NCI-H1092 (cell line): Measurements from ENCODE around the gene URGCP.
A peak's percentile ranks its signal among the peaks of the same experiment; 100 is the strongest.
"Not testable (repeated sequence)": the region's sequence is repeated elsewhere in the genome, so short reads cannot be mapped to it uniquely, and the experiment has no call there.

Source experiments
- DNase-seq: peaks from one replicate; lab custom pipeline; 2025; lab: John Stamatoyannopoulos, UW

URGCP gene

DNA sequence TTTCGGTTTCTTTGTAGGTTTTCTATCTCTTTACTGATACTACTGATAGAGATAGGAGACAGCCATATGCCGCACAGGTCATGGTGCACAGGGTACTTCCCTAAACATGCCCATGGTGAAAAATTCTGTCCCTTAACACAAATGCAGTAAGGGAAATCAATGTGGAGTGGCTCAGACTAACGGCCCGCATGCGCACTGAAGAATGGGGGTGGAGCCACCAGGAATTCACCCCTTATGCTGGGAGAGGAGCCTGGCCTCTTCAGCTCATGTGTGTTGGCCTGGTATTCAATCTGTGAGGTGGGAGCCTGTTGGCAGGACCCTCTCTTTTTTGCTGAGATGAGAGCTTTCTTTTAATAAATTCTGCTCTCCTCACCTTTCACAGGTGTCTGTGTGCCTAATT, 8.4 kb upstream of the URGCP start:
- DNase-seq = no peak

DNA sequence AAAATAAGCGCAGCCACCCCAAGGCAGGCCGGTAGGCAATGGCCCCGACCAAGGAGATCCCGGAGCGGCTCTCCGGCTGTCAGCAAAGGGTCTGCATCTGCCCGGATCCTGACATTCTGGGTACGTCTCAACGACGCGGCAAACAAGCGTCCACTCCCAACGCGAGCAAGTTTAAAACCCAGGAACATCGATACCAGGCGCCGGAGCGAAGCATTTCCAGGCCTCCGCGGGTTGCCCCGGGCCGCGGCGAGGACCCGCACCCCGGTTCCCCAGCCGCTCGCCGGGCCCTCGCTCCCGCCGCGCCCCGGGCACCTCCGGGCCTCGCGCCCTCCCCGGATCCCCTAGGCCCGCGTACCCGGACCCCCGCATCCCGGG, 453 bp downstream of the URGCP start:
- DNase-seq = peak; percentile 33

DNA sequence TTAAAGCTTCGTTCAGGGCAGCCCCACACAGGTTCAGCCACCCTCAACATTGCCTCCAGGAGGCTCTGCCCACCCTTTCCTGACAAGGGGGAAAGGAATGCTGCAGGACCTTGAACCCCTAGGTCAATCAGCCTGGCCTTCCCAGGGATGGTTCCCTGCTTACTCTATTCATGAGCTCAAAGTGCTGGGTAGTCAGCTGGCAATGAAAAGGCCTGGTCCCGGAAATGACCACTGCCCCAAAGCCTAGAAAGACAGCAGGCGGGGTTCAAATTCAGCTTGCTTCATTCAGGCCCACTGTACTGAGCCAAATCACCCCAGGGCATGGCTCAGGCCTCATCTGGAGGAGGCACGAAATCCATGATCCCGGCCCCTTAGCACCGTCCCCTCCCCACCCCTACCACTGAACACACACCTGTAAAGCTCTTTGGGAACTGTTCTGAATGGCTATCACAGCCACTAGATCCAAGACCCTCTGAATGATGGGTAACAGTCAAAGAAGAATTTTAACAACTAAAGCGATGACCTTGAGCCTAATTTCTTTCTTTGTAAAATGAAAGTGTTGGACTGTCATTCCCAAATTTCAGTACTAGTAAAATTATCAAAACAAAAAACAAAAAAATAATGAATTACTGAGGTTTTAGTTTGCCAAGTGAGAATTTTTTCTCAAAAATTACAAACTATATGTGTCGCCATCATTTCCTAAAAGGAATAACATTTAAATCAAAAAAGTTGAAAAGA, 1.0 kb downstream of the URGCP start:
- DNase-seq = no peak

DNA sequence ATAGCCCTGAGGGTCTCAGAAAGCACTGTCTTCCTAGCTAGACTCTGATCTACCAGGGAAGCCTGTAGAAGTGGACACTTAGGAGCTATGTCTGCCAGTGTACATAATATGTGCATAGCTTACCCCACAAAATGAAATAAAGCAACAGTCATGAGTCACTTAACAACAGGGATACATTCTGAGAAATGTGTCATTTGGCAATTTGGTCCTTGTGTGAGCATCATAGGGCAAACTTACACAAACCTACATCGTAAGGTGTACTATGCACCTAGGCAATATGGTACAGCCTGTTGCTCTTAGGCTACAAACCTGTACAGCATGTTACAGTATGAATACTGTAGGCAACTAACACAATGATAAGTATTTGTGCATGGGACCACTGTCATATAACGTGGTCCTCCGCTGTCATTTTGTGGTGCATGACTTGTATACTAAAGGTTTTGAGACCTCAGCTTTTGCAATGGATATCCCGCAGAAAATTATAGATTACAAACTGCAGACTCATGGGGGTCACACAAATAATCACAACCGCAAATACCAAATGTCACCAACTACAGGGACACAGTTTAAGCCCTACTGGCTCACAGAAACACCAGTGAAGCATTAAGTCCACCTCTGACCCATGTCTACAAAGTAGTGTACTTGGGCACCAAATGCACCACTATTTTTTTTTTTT, 1.7 kb downstream of the URGCP start:
- no peak for DNase-seq

DNA sequence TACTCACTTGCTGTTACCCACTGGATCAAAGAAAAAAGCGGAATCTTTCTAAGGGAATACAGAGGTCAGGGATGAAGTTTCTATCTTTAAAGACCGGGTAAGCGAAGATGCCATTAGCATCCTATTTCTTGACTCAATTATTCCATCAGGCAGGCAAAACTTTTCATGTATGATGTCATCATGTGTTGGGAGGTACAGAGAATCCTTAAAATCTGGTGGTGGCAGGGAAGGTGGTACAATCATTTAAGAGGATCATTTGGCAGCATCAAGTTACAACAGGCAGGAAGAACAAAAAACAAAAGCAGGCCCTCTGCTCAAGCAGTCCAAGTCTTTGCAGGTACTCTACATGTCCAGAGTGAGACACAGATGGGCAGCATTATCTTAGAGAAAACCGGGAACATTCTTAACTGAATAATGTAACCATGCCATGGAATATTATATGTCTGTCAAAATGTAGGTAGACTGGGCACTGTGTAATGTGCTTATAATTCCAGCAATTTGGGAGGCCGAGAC, 3.8 kb downstream of the URGCP start:
- DNase-seq = no peak

DNA sequence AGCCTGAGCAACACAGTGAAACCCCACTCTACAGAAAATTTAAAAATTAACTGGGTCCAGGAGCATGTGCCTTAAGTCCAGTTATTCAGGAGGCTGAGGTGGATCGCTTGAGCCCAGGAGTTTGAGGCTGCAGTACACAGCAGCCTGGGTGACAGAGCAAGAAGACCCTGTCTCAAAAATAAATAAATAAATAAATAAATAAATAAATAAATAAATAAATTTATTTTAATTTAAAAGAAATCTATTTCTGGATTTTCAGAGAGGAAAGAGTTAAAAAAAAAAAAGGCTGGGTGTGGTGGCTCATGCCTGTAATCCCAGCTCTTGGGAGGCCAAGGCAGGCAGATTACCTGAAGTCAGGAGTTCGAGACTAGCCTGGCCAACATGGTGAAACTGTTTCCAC, 7.8 kb downstream of the URGCP start:
- not testable (repeated sequence) for DNase-seq

DNA sequence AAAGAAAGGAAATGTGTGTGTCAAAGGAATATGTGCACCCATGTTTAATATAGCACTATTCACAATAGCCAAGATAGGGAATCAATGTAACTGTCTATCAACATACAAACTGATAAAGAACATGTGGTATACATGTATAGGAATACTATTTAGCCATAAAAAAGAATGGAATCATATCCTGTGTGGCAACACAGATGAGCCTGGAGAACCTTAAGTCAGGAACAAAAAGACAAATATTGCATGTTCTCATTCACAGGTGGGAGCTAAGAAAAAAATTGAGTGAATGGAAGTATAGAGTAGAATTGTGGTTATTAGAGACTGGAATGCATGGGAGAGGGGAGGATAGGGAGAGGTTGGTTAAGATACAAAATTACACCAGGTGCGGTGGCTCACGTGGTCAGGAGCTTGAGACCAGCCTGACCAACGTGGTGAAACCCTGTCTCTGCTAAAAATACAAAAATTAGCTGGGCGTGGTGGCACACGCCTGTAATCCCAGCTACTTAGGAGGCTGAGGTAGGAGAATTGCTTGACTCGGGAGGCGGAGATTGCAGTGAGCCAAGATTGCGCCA, 10.5 kb downstream of the URGCP start:
- DNase-seq = no peak

DNA sequence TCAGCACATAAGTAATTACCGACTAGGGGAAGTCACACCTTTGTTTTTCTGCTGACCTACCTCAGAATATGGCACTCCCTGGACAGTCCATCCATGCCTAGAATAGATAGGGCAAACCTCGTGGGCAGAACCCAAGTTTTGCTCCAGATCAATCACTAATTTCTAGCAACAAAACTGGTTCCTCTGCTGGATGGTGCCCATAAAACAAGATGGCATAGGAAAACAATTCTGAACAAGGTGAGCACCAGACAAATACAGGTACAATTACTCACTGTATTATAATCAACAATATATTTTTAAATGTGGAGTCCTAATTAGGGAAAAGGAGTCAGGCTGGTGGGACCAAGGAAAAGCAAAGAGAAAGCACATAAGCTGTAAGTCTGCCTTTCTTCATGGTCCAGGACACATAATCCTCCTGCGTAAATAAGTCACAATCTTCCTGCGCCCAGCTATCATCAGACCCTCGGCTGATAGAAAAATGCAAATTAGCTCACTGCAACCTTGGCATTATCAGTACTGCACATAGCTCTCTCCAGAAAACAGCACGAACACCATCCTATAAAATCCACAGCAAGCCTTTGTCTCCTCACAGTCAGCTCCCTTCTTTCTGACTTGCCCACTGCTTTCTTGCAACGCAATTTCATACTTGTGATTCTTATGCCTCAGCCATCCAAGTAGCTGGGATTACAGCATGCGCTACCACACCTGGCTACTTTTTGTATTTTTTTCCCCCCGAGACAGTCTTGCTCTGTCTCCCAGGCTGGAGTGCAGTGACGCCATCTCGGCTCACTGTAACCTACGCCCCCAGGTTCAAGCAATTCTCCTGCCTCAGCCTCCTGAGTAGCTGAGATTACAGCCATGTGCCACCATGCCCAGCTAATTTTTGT, 15.1 kb downstream of the URGCP start:
- no peak for DNase-seq

DNA sequence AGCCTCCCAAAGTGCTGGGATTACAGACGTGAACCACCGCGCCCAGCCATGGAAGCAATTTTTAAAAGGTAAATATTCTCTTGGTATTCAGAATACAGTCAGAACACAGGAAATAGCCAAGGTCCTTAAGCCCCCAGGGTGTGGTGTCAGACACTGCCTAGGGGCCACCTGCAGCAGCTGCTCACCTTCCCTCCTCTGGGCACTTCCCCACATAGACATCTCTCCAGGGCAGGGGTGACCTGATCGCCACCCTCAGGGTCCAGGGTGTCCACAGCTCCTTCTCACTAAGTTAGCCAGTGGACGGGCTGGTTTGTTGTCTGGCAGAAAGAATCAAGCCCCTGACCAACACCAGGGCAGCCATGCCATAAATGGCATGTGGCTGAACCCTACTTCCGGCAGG, 15.9 kb downstream of the URGCP start:
- DNase-seq = no peak

DNA sequence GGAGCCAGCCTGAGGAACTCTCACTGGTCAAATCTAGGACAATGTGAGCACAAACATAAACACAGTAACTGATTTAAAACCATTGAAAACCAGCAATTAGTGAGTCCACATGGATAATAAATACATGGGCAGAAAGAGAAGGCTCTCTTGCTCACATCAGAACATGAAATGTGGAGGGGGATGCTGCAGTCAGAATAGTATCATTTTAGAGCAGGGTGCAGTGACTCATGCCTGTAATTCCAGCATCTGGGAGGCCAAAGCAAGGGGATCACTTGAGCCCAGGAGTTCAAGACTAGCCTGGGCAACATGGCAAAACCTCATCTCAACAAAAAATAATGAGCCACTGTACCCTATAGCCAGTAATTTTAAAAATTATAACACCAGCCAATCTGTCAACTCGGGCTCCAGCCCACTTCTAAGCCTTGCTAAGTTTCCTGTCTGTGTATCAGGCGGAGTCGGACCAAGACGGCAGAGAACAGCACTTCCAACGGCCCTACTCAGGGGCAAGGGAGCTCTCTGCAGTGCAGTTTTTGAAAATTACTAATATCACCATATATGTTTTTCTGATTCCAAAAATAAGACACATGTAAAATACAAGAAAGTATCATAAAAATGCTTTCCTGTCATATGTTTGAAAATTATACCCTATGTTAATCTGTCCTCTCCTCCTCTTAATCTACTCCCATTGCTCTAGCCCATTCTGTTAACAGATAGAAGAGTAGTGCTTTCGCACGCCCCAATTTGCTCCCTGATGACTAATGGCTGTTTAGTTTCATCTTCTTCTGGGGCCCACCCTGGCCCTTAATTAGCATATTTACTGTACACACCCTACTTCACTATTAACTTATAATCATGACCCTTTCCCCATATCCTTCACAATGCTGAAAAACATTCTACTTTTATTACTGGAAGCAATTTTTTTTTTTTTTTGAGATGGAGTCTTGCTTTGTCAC, 17.1 kb downstream of the URGCP start:
- DNase-seq = no peak

DNA sequence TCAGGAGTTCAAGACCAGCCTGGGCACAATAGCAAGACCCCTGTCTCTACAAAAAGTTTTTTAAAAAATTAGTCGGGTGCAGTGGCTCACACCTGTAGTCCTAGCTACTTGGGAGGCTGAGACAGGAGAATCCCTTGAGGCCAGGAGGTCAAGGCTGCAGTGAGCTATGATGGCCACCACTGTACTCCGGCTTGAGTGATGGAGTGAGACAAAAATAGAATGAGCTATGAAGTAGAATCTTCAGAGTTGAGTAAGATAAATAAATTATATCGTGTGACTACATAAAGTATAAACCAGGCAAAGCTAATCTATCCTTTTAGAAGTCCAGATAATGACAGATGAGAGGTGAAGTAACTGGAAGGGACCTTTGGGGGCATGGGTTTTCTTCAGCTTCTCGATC, 21.8 kb downstream of the URGCP start:
- DNase-seq = no peak

DNA sequence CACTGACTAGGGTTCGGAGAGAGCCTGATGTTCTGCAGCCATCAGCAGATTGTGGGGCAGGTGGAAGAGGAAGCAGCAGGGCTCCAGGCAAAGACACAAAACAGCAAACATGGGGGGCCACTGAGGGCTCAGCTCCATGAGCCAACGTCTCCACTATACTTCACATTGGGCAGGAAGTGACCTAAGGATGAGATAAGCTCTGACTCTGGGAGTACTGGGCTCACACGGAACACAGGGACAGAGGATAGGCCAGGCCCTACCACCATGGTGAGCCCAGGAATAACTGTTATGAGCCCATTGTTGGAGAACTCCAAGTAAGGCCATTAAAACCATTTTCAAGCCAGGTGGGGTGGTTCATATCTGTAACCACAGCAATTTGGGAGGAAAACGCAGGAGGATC, 22.2 kb downstream of the URGCP start:
- DNase-seq = no peak

DNA sequence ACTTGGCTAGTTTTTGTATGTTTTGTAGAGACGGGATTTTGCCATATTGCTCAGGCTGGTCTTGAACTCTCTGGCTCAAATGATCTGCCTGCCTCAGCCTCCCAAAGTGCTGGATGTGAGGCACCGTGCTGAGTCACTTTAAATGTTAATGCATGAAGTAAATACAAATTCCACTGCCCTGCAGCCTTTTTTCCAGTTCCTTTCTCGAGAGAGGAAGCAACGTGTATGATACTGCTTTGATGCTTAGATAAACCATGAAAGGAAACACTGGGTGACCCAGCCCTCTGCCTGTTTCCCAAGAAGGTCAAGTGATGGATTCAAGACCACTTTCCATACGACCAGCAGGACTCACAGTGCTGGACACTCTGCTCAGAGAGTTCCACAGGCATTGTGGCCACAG, 25.8 kb downstream of the URGCP start:
- DNase-seq = no peak

DNA sequence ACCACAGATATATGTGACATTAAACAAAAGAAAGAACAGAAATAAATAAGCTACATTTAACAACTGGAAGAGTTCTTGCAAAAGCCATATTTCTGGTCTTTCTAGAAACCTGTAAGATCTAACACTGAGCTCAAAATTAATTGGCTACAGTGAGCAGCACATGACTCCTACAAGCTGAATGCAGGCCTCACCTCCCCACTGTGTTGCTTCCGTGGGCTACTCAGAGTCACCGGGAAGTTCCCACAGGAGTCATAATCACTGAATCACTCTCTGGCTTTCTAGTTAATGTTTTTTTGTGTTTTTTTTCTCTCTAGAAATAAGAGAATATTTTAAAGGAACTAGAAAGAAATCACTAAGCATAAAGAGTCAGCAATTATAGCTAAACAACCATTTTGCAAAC, 26.9 kb downstream of the URGCP start:
- DNase-seq = no peak

DNA sequence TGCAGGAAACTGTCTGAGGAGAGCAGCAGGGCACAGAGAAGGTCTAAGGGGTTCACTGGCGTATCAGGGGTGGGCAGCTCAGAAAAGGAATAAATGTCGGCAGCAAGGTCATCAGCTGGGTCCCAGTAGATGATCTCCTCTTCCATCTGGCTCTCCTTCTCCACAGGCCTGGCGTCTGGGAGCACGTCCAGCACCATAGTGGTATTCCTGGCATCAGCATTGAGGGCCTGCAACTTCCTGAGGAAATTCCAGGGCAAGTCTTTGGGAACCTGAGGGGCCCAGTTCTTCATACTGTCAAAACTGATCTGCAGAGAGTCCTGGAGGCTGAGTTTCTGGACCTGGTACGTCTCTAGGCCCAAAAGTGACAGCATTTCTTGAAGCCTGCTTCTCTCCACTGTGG, 27.5 kb downstream of the URGCP start:
- no peak for DNase-seq

DNA sequence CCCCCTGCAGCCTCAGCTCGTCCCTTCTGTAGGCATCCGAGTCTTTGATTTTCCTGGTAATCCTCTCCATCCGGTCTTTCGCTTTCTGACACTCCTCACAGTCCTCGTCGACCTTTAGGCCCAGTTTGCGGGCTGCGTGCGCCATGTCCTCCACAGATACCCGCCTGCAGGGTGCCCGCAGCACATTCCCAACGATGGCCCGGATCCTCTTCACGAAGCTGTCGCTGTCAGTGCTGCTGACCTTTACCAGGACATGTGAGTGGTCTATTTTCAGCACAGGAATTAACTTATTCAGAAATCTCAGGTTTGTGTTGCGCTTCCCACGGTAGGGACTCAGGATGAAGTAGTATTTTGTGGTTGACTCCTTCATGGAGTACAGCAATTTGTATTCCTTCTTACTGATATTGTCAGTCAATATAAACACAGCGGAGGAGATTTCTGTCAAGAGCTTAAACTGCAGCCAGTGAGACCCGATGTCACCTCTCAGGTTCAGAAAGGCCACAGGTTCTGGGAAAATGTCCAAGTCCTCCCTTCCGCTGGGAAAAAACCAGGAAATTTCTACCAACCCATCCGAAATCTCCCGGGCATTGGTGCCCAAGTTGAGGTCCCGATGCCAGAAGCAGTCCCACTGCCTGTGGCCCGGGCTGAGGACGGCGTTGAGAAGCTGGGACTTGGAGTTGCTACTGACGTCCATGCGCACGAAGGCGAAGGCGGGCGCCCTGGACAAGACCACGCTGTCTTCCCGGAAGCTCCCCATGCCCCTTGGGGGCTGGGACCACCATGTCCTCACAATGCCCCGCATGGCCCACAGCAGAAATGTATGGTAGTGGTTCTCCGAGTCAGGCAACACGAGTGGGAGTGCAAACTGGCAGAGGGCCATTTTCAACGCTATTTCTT, 28.2 kb downstream of the URGCP start:
- no peak for DNase-seq

DNA sequence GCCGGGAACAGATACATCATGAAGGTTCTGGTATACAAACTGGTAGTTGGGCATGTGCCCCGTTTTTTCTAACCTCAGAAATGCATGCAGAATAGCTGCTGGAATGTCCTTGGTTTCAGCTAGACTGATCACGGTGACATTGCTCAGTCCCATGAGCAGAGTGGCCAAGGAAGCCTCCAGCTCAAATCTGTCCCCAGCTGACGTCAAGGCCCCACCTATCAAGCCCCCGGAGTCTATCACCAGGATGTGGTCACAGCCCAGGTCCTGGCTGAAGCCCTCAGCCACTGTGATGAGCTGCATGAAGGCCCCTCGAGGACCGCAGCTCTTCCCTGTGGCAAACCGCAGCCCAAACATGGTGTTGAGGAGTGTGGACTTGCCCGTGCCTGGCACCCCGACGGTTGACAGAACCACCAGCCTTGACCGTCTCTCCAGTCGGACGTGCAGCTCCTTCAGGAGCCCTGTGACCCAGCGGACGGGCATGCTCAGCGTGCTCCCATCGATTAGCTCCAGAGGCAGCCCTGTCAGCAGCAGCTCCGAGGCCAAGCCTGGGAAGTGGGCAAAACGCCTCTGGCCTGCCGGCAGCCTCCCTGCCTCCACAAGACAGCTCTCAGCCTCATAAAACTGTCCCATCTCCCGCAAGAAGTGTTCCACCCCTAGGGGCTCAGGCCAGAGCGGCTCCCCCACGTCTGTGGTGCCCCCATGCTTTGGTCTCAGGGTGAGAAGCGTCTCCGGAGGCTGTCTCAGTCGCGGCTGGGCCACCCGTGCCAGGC, 29.2 kb downstream of the URGCP start:
- no peak for DNase-seq

DNA sequence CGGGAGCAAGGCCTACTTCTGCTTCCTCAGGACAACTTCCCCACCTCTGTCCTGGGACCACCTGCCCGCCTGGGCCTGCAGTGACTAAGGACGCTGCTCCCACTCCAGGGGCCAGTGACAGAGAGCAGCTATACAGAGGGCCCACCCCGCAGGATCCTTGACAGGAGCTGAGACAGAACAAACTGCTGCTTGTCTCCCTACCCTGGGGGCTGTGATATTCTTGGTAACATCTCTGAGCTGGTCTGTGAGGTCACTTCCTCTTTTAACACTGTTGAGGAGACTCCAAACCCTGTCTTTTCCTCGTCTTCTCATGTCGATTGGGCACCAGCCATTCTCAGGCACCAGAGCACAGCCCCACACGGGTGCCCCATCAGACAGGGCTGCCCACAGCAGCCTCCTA, 30.2 kb downstream of the URGCP start:
- no peak for DNase-seq

DNA sequence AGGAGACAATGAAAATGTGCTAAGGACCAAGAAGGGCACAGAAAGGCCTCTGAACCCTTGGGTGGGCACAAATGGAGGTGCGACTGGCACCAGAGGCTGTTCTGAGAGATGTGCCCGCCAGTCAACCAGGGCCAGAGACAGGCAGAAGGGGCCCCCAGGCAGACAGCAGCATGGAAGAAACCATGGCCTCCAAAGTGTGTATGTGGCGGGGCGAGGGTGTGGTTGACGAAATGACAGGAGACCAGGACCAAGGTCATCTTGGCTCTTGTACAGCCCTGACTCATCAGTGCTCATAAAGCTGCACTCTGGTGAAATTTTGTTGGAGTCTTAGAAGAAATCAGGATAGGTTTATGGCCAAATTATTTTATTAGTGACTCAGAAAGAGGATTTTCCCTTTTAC, 33.1 kb downstream of the URGCP start:
- DNase-seq = no peak
